ENCODE results near the gene GPR162. TPM values are rescaled to one million over a fixed set of nuclear protein-coding genes. Genes with fewer than 3 reads are reported as not detected.

Gene GPR162
- total and polyA plus RNA-seq, 10 of the 15 experiments (the other 5 are each of a cell fraction or from before 2014, with no cell fraction given), result not detected

- TF ChIP-seq, protein P1, sequence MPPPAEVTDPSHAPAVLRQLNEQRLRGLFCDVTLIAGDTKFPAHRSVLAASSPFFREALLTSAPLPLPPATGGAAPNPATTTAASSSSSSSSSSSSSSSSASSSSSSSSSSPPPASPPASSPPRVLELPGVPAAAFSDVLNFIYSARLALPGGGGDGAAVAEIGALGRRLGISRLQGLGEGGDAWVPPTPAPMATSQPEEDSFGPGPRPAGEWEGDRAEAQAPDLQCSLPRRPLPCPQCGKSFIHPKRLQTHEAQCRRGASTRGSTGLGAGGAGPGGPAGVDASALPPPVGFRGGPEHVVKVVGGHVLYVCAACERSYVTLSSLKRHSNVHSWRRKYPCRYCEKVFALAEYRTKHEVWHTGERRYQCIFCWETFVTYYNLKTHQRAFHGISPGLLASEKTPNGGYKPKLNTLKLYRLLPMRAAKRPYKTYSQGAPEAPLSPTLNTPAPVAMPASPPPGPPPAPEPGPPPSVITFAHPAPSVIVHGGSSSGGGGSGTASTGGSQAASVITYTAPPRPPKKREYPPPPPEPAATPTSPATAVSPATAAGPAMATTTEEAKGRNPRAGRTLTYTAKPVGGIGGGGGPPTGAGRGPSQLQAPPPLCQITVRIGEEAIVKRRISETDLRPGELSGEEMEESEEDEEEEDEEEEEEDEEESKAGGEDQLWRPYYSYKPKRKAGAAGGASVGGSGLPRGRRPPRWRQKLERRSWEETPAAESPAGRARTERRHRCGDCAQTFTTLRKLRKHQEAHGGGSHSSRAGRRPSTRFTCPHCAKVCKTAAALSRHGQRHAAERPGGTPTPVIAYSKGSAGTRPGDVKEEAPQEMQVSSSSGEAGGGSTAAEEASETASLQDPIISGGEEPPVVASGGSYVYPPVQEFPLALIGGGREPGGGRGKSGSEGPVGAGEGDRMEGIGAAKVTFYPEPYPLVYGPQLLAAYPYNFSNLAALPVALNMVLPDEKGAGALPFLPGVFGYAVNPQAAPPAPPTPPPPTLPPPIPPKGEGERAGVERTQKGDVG (CRISPR knock-in tag; IDR thresholded peaks at IDR 0.05), result no peak
- no peak; the same call in 1 of the 2 replicates for TF ChIP-seq RELB (IDR thresholded peaks at IDR 0.05; ENCODE audit: low read depth)
These were observed 30.5 kb downstream of the GPR162 start, which contains the start of gene USP5 (continued) for GRCh38 chr12:6851921-6852650.

GRCh38 chr12:6852651-6853354 is 31.2 kb downstream of the GPR162 start:
- FAIRE-seq, result no peak
- TF ChIP-seq NBN (IDR thresholded peaks at IDR 0.05) (0 out of 2 replicates have a peak, but pooled peaks have one; percentile 1), RELA (IDR thresholded peaks at IDR 0.05; ENCODE audit: borderline replicate concordance, partially characterized antibody) (no peak), HDGF (IDR thresholded peaks at IDR 0.05) (peak; percentile 70; the same call in 1 of the 2 replicates)
- Histone ChIP-seq H3K4me1 (ENCODE audit: control insufficient read depth, insufficient read depth, low read length) (peaks cover 28% of the 10 kb centered on the region), H3K79me2 (ENCODE audit: control insufficient read depth, insufficient read depth, low read length) (peaks cover 41% of the 10 kb centered on the region), H2AFZ (ENCODE audit: control insufficient read depth, low read depth, low read length) (peak overlapping the region; percentile 27; the same call in 1 of the 2 replicates), H4K20me1 (ENCODE audit: control insufficient read depth, insufficient read depth) (no peaks in the 10 kb centered on the region), H3K9me3 (replicated peaks; ENCODE audit: control insufficient read depth, insufficient read depth, low read length) (no peaks in the 10 kb centered on the region), H3K9ac (ENCODE audit: control insufficient read depth, insufficient read depth, low read length) (peak overlapping the region; percentile 60), H3K27me3 (replicated peaks in 1 of 2; ENCODE audit: control insufficient read depth in 2 of 2, insufficient read depth in 2 of 2, low read length in 1 of 2) (no peaks in the 10 kb centered on the region), H3K4me2 (ENCODE audit: control insufficient read depth, insufficient read depth) (peak overlapping the region; percentile 92), H3K36me3 (ENCODE audit: control insufficient read depth in 2 of 2, insufficient read depth in 2 of 2, low read length in 1 of 2) (peaks cover 15 to 26% of the 10 kb centered on the region in 2 experiments), H3K4me3 (peak overlapping the region; percentile 82), H3K27ac (ENCODE audit: control insufficient read depth, insufficient read depth) (peak overlapping the region; percentile 84)
- RAD21 ChIA-PET (ENCODE audit: unreplicated experiment), result interaction anchor here (0.5 to 5.6 kb wide), 11 partner anchors 15 to 260 kb away, joined by 3 to 42 read pairs (median 6); partner anchors contain the start of genes C12orf57, COPS7A, MLF2 and RNU7-1
- intact Hi-C loops (cut with micrococcal nuclease; ENCODE audit: unreplicated experiment), result loop anchor here (1.0 to 5.0 kb wide), 2 partner anchors 38 to 166 kb away; partner anchors contain the start of gene ZNF384
- no peak for DNase-seq (ENCODE audit: low read depth, low spot score)
- CTCF ChIA-PET, result interaction anchor here (0.6 to 9.9 kb wide), 12 partner anchors 16 to 314 kb away, joined by 3 to 173 read pairs (median 4); partner anchors contain the start of genes COPS7A, MLF2, SPSB2 and TPI1
- in situ Hi-C loops (cut with MboI), result no loop called here
- no peak for ATAC-seq
- SMC1A ChIA-PET (ENCODE audit: uncharacterized antibody, unreplicated experiment), result interaction anchor here (0.9 to 5.0 kb wide), 11 partner anchors 12 to 255 kb away, joined by 3 to 42 read pairs (median 6); partner anchors contain the start of genes COPS7A, GNB3, MLF2 and SPSB2
- POLR2A ChIA-PET, result interaction anchor here (0.7 to 8.9 kb wide), 21 partner anchors 10 to 260 kb away, joined by 3 to 84 read pairs (median 7); partner anchors contain the start of genes COPS7A, LPCAT3, MLF2 and PTMS
- BruUV-seq (replicated peaks), result no TSS peak
- WGBS (ENCODE audit: insufficient coverage, insufficient replicate concordance, low lambda C conversion rate, missing lambda C conversion rate), result 3% methylated on average over 18 of the region's 18 CpGs

Data from GM12878 (cell line).